Head of caudate nucleus (tissue), 42 donors: ENCODE measurements around the gene DNM3.

Source experiments
- DNase-seq, 42 donors: peaks; one replicate each; pipeline versions ENCODE4 v3.0.0 to v3.0.0-alpha.2; 2020 to 2021; ENCODE audit warnings: mixed read lengths in 7 of 42
- intact Hi-C: fragments of 100-400 bp; cut with DNase I; formaldehyde crosslinking; loops from one replicate; pipeline ENCODE4 v1.15.0; 2022

Gene DNM3

GRCh38 chr1:171814692-171815091 is 26.6 kb upstream of the DNM3 start:
- DNase-seq: no peak

GRCh38 chr1:171816300-171816901 is 24.9 kb upstream of the DNM3 start:
- intact Hi-C loops: no loop called here
- no peak for DNase-seq

More at GRCh38 chr1:171814692-171815091, 26.6 kb upstream of the DNM3 start:
- intact Hi-C loops: no loop called here

GRCh38 chr1:171817511-171818265 is 23.6 kb upstream of the DNM3 start:
- DNase-seq: peak in 26 of 42 donors; percentile 12 to 88 (median 48)
- intact Hi-C loops: no loop called here

- peak in 36 of 42 donors; percentile 16 to 84 (median 59) for DNase-seq
- intact Hi-C loops: no loop called here
Observed at GRCh38 chr1:171819946-171820345, 21.4 kb upstream of the DNM3 start.

DNA sequence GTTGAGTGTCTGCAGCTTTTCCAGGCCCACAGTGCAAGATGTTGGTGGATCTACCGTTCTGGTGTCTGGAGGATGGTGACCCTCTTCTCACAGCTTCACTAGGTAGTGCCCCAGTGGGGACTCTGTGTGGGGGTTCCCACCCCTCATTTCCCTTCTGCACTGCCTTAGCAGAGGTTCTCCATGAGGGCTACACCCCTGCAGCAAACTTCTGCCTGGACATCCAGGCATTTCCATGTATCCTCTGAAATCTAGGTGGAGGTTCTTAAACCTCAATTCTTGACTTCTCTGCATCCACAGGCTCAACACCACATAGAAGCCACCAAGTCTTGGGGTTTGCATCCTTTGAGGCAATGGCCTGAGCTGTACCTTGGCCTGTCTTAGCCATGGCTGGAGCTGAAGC is 14.3 kb upstream of the DNM3 start:
- DNase-seq: no peak
- intact Hi-C loops: no loop called here

GRCh38 chr1:171828794-171829193 is 12.5 kb upstream of the DNM3 start:
- no peak for DNase-seq
- intact Hi-C loops: no loop called here

GRCh38 chr1:171833091-171833825 is 8.0 kb upstream of the DNM3 start:
- intact Hi-C loops: no loop called here
- no peak for DNase-seq

- intact Hi-C loops: no loop called here
- DNase-seq: no peak
Observed at GRCh38 chr1:171834821-171835220, 6.5 kb upstream of the DNM3 start.

DNA sequence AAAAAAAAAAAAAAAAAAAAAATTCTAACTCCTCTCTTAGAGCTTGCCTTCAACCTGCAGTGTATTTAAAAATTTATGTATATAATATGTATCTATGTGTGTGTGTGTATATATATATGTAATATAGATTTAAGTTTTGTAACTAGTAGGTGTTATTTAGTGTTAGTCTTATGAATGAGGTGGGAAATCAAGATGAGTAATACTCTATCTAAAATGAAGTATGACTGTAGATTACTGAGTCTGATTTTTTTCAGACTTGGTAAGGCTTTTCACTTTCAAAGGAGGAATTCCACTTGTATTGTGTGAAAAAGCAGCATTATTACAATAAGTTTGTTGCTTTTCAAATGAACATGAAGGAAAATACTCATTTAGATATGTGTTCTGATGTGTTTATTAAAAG is 5.4 kb upstream of the DNM3 start:
- intact Hi-C loops: no loop called here
- no peak for DNase-seq

GRCh38 chr1:171841931-171842761 is 848 bp downstream of the DNM3 start:
- intact Hi-C loops: loop anchor here (5.0 kb wide), 3 partner anchors 55 to 140 kb away; no protein-coding TSS in a partner anchor
- DNase-seq: peak; percentile 30 to 80 (median 61)

GRCh38 chr1:171844381-171844780 is 3.1 kb downstream of the DNM3 start:
- DNase-seq: no peak
- intact Hi-C loops: loop anchor here (5.0 kb wide), 3 partner anchors 53 to 138 kb away; no protein-coding TSS in a partner anchor

- intact Hi-C loops: no loop called here
- DNase-seq: no peak
Observed at GRCh38 chr1:171845998-171846397, 4.7 kb downstream of the DNM3 start.

DNA sequence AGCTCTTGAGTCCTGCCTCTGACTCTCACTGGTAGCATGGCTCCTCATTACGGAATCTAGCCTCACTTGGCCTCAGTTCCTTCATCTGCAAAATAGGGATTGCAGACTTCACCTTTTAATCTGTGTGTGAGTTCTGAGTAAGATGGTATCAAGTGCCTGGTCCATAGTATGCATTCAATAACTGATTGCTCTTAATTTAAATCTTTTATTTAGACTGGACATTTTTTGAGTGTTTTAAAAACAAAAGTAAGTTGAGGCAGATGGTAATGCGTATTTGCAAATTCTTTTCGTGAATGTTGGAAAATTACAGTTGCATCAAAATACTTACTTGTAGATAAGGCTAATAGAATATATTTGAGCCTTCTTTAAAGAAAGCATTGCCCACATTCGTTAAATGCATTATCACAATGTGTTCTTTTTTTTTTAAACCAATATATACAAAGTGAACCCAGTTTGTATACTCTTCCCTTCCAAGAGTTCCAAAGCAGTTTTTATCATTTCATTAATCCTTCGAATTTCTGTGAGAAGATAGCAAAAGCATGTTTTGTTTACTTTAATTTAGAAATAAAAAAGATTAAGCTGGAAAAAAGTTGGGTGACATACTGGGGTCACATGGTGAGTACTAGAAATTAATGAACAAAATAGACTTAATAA is 8.1 kb downstream of the DNM3 start:
- intact Hi-C loops: no loop called here
- no peak for DNase-seq

DNA sequence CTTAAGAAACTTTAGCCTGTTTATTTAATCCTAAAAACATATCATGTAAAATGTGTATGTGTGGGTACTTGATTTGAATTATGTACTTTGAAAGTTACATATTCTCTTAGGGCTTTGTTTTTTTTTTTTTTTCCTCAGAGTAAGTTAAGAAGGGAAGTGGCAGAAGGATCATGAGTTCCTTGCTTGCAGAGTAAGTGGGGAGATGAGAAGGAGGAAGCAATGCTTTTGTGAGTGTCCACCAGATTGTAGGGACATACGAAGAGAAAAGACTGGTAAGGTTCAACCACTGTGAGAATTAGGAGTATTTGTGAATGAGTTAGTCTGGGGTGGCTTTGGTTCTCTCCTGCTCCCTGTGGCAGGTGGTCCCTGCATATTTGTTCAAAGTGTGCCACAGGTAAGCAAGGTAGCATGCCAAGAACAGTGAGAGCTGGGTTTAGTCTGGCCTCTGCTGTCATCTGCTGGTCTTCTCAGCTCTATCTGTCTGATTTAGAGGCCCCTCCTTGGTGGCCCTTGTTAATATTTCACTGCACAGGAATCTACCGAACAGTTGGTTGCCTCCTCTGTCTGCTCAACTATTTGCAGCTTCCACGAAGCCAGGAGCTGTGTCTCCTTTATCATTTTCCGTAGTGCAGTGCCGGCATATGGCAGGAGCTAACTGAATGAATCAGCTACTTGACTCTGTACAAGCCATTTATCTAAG is 9.5 kb downstream of the DNM3 start:
- intact Hi-C loops: no loop called here
- peak in 2 of 42 donors; percentile 11 to 13 for DNase-seq

GRCh38 chr1:171852272-171852671 is 11.0 kb downstream of the DNM3 start:
- DNase-seq: no peak
- intact Hi-C loops: no loop called here

DNA sequence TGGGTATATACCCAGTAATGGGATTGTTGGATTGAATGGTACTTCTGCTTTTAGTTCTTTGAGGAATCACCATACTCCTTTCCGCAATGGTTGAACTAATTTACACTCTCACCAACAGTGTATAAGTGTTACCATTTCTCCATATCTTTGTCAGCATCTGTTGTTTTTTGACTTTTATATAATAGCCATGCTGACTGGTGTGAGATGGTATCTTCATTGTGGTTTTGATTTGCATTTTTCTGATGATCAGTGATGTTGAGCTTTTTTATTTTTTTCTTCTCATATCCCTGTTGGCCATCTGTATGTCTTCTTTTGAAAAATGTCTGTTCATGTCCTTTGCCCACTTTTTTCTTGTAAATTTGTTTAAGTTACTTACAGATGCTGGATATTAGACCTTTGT is 14.1 kb downstream of the DNM3 start:
- intact Hi-C loops: no loop called here
- no peak for DNase-seq

GRCh38 chr1:171858696-171859095 is 17.4 kb downstream of the DNM3 start:
- no peak for DNase-seq
- intact Hi-C loops: no loop called here

DNA sequence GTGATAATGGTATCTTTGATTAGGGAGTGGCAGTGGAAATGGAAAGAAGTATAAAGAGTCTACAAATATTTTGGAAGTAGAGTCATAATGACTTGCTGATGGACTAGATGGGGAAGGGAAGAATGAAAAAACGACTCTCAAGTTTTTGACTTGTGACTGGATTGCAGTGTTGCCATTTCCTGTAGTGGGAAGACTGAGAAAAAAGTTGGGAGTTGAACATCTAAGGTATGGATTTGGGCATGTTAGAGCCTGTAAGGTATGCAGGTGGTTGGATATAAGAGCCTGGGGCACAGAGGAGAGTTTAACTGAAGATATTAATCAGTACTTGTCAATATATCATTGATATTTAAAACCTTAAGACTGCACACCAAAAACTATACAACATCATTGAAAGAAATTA is 19.4 kb downstream of the DNM3 start:
- intact Hi-C loops: no loop called here
- no peak for DNase-seq
